Heart left ventricle (tissue), 16 donors: ENCODE data around the gene CLNK. TPM values are rescaled to one million over a fixed set of nuclear protein-coding genes. Genes with fewer than 3 reads are reported as not detected.

ENCODE experiments used
- ATAC-seq, 4 donors: fragments of 200-7000 bp; cut with Tn5 transposase; one replicate each; pipeline ENCODE4 v1.9.1; 2020 to 2022; ENCODE audit warnings: moderate library complexity in 4 of 4, mild to moderate bottlenecking in 3 of 4, moderate number of reproducible peaks in 1 of 4
- DNase-seq, 5 donors: peaks; one replicate each; pipeline ENCODE4 v3.0.0-alpha.2; 2020
- H3K27ac ChIP-seq, 12 donors: fragments of 200-600 bp; sonication (generic) in 4 of 12; one replicate each; pipeline versions ENCODE4 v1.5.0 to v1.8.0; 2016 to 2022; ENCODE audit warnings: mild to moderate bottlenecking in 2 of 12
- H3K27me3 ChIP-seq, 9 donors: fragments of 200-600 bp; sonication (generic) in 2 of 9; one replicate each; pipeline versions ENCODE4 v1.5.1 to v1.8.0; 2016 to 2022; ENCODE audit warnings: mild to moderate bottlenecking in 3 of 9
- H3K36me3 ChIP-seq, 9 donors: fragments of 200-600 bp; sonication (generic) in 2 of 9; one replicate each; pipeline versions ENCODE4 v1.5.0 to v1.8.0; 2018 to 2022; ENCODE audit warnings: mild to moderate bottlenecking in 2 of 9
- H3K4me1 ChIP-seq, 12 donors: fragments of 200-600 bp; sonication (generic) in 4 of 12; one replicate each; pipeline versions ENCODE4 v1.5.0 to v1.8.0; 2016 to 2022; ENCODE audit warnings: mild to moderate bottlenecking in 3 of 12
- H3K4me3 ChIP-seq, 12 donors: fragments of 200-600 bp; sonication (generic) in 4 of 12; one replicate each; pipeline versions ENCODE4 v1.5.0 to v1.8.0; 2017 to 2022; ENCODE audit warnings: mild to moderate bottlenecking in 9 of 12, moderate library complexity in 4 of 12
- H3K9me3 ChIP-seq, 12 donors: fragments of 200-600 bp; sonication (generic) in 4 of 12; one replicate each; pipeline versions ENCODE4 v1.5.0 to v1.8.0; 2016 to 2022; ENCODE audit warnings: mild to moderate bottlenecking in 1 of 12
- POLR2A ChIP-seq, 2 donors: fragments of 450-650 bp; IDR thresholded peaks; one replicate each; pipeline ENCODE4 v1.6.1; 2017; ENCODE audit warnings: antibody characterized with exemption in 2 of 2, mild to moderate bottlenecking in 2 of 2, moderate library complexity in 2 of 2
- WGBS, 4 donors: extraction: QIAGEN DNeasy Blood & Tissue Kit in 2 of 4; methylation state at CpG; one replicate each; pipeline versions ENCODE4 v1.1.5 to v1.1.7; 2013 to 2018; 5-methylcytosine and 5-hydroxymethylcytosine counted together
- intact Hi-C, 10 donors: fragments of 100-400 bp; cut with DNase I; formaldehyde crosslinking; loops; one replicate each; pipeline versions ENCODE4 v1.11.1 to v1.14.2; 2022
- polyA plus RNA-seq, 2 donors: library from polyadenylated mRNA; stranded (reverse); fragments of 200-250 nt; gene quantifications; one replicate each; pipeline ENCODE4 v1.2.3, GENCODE V29; 2013
- total RNA-seq, 9 donors: library from RNA; depleted of rRNA in 2 of 9; stranded (reverse); fragments of >200 nt in 2 of 9; fragmentation: NEBNext Ultra II Directional in 3 of 9; extraction: Animal tissue kit (Norgen Biotek cat#: 25700) in 3 of 9; gene quantifications; one replicate each; pipeline versions ENCODE4 v1.1.0 to v1.2.4, GENCODE V29; 2016 to 2023
- TF ChIP-seq, protein P1 (sequence below), 12 donors: fragments of 200-600 bp; sonication (generic) in 4 of 12; IDR thresholded peaks; one replicate each; pipeline versions ENCODE4 v1.5.0 to v1.8.0; 2018 to 2022; ENCODE audit warnings: antibody characterized with exemption in 12 of 12, mild to moderate bottlenecking in 5 of 12
- donor health status: ischemic (EF 13 %, LVEDD 7.1; RV severe dilation, severe dysfunction).
- donor health status: healthy with polysubstance abuse.
- donor health status: DM: no; HTN: yes; CAD: no.
- donor health status: DM: no; HTN: no; CAD: no.
- donor health status: ischemic (EF 25% LVEDD 6.9; RV normal size, moderate dysfunction).
- donor health status: ischemic (EF 25% LVEDD 5.7; RV mildly dilated, moderate dysfunction).
- donor health status: healthy.
- donor health status: DM: yes; HTN: yes; CAD: no.
- donor health status: ischemic (EF 35%, LVEDD 5.7; RV mildly dilated, moderate dysfunction).
- donor health status: nonischemic (EF 11% LVEDD 7.7; RV severe dilation, severe dysfunction).
- donor health status: DM: yes; HTN: yes; CAD: no.
- donor health status: PGD.
- donor health status: ischemic (EF 29% LVEDD 5.4; RV normal size, mild dysfunction).
- donor health status: nonischemic (EF 23%, LVEDD 6.1; RV moderate dilation, normal function).

CLNK gene
- total and polyA plus RNA-seq, 11 donors, result 0.01 to 0.16 (median 0.11) TPM; not detected in 8

DNA sequence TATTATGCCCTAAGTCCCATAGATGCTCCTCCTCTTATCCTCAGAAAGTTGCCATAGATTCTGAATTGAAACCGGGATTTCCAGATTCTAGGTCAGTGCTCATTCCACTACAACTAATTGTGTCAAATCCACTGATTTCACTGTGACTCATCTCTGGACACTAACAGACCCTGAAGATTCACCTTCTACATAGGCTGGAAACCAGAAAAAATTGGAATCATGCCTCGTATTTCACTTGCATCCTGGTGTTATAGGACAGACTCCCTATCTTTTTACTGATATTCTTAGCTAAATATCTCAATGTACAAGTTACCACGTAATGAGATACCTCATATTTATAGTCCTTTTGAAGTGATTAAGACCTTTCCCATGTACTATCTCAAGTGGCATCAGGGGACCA is 36.7 kb downstream of the CLNK start:
- no peak for DNase-seq
- no peaks in the 10 kb centered on the region for H3K27me3 ChIP-seq
- intact Hi-C loops, result no loop called here
- TF ChIP-seq, protein P1, sequence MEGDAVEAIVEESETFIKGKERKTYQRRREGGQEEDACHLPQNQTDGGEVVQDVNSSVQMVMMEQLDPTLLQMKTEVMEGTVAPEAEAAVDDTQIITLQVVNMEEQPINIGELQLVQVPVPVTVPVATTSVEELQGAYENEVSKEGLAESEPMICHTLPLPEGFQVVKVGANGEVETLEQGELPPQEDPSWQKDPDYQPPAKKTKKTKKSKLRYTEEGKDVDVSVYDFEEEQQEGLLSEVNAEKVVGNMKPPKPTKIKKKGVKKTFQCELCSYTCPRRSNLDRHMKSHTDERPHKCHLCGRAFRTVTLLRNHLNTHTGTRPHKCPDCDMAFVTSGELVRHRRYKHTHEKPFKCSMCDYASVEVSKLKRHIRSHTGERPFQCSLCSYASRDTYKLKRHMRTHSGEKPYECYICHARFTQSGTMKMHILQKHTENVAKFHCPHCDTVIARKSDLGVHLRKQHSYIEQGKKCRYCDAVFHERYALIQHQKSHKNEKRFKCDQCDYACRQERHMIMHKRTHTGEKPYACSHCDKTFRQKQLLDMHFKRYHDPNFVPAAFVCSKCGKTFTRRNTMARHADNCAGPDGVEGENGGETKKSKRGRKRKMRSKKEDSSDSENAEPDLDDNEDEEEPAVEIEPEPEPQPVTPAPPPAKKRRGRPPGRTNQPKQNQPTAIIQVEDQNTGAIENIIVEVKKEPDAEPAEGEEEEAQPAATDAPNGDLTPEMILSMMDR (IDR thresholded peaks at IDR 0.05), result no peak
- TF ChIP-seq POLR2A (IDR thresholded peaks at IDR 0.05), result no peak
- H3K36me3 ChIP-seq, result no peaks in the 10 kb centered on the region
- no peak overlapping the region for H3K27ac ChIP-seq
- no peaks in the 10 kb centered on the region for H3K4me1 ChIP-seq
- no peak overlapping the region for H3K4me3 ChIP-seq
- peaks cover 0 to 12% (median 0%) of the 10 kb centered on the region in 12 donors for H3K9me3 ChIP-seq
- 53 to 63% (median 58%) methylated on average over 3 of the region's 3 CpGs for WGBS, 4 donors
- no peak for ATAC-seq

DNA sequence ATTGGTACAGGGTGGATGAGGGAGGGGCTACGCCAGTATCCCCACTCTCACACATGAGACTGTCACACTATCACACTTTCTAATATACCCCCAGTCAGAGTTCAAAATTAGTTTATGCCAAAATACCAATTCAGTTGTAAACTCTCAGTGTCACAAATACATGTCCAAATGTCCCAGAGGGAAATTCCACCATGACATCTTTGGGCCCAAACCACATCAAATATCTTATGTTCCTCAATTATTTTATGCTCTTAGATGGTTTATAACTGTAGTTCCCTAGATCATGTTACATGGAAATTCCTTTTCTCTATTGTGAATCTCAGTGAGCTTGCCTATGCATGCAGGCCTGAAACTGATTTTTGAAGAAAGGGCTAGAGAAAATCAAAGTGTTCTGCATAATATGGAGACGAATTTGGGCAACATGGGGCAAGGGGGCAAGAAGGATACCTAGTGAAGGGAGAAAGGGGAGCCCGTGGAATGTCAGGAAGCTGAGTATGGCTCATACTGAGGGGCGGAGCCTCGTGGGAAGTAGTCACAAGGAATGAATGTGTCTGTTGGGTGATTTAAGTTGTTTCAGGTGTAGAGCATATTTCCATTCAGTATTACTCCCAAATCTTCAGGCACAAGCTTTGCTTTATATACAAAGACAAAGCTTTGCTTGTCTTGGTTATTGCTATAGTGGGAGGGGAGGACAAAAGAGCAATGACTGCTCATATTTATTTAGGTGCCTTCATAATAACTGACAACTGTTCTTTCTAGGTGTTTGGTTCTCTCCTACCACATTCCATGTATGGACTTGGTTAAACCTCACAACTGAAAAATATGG is 40.8 kb downstream of the CLNK start:
- Histone ChIP-seq H3K36me3 (no peaks in the 10 kb centered on the region), H3K4me1 (peaks cover 0 to 6% (median 0%) of the 10 kb centered on the region in 12 donors), H3K9me3 (peaks cover 0 to 12% (median 0%) of the 10 kb centered on the region in 12 donors), H3K27me3 (no peaks in the 10 kb centered on the region), H3K4me3 (no peak overlapping the region), H3K27ac (no peak overlapping the region)
- intact Hi-C loops, result no loop called here
- DNase-seq, result no peak
- WGBS, 4 donors, result 65 to 71% (median 69%) methylated on average over 5 of the region's 5 CpGs
- TF ChIP-seq, protein P1 (IDR thresholded peaks at IDR 0.05), result no peak
- TF ChIP-seq POLR2A (IDR thresholded peaks at IDR 0.05), result no peak
- no peak for ATAC-seq

GRCh38 chr4:10640561-10641201 is 43.9 kb downstream of the CLNK start:
- H3K27me3 ChIP-seq, result no peaks in the 10 kb centered on the region
- H3K4me1 ChIP-seq, result peaks cover 0 to 6% (median 0%) of the 10 kb centered on the region in 12 donors
- no peaks in the 10 kb centered on the region for H3K36me3 ChIP-seq
- 57 to 72% (median 63%) methylated on average over 5 of the region's 5 CpGs for WGBS, 4 donors
- no peak overlapping the region for H3K27ac ChIP-seq
- intact Hi-C loops, result no loop called here
- no peaks in the 10 kb centered on the region for H3K9me3 ChIP-seq
- TF ChIP-seq, protein P1 (IDR thresholded peaks at IDR 0.05), result no peak
- TF ChIP-seq POLR2A (IDR thresholded peaks at IDR 0.05), result no peak
- ATAC-seq (peak in 3 of 4 donors; percentile 12 to 76 (median 42)), DNase-seq (peak in 3 of 5 donors; percentile 28 to 34 (median 30))
- H3K4me3 ChIP-seq, result no peak overlapping the region

- WGBS, 4 donors, result 83 to 92% (median 84%) methylated on average over 2 of the region's 2 CpGs
- H3K9me3 ChIP-seq, result no peaks in the 10 kb centered on the region
- H3K4me1 ChIP-seq, result peaks cover 0 to 6% (median 0%) of the 10 kb centered on the region in 12 donors
- TF ChIP-seq, protein P1 (IDR thresholded peaks at IDR 0.05), result no peak
- TF ChIP-seq POLR2A (IDR thresholded peaks at IDR 0.05), result no peak
- intact Hi-C loops, result no loop called here
- no peaks in the 10 kb centered on the region for H3K27me3 ChIP-seq
- no peak for ATAC-seq
- H3K27ac ChIP-seq, result no peak overlapping the region
- DNase-seq, result no peak
- H3K36me3 ChIP-seq, result no peaks in the 10 kb centered on the region
- H3K4me3 ChIP-seq, result no peak overlapping the region
Observed at GRCh38 chr4:10639664-10640063, 44.9 kb downstream of the CLNK start.
